GM12878 (cell line): Measurements from ENCODE around the gene KERA.

Experiments
- BACH1 ChIP-seq: fragments of 450-650 bp; IDR thresholded peaks from 2 replicates; pipeline ENCODE4 v1.6.1; 2017; ENCODE audit warnings: mild to moderate bottlenecking, borderline replicate concordance
- BHLHE40 ChIP-seq, 2 experiments: fragments of 450-650 bp in 1 of 2; IDR thresholded peaks; 2 replicates each; pipeline ENCODE4 v1.6.1; 2011 to 2017; ENCODE audit warnings: low read depth in 2 of 2, borderline replicate concordance in 1 of 2, improper control_type of control experiment in 1 of 2, low read length in 1 of 2, mild to moderate bottlenecking in 1 of 2
- EP300 ChIP-seq, 2 experiments: fragments of 150-350 bp in 1 of 2; IDR thresholded peaks; 2 replicates each; pipeline ENCODE4 v1.6.1; 2011 to 2012; ENCODE audit warnings: low read depth in 2 of 2, low read length in 2 of 2, borderline replicate concordance in 1 of 2, improper control_type of control experiment in 1 of 2, inconsistent platforms in 1 of 2; ENCODE audit not compliant: control insufficient read depth in 1 of 2
- NFYA ChIP-seq: IDR thresholded peaks from 2 replicates; pipeline ENCODE4 v1.6.1; 2011; ENCODE audit warnings: low read depth, mild to moderate bottlenecking, low read length, improper control_type of control experiment, borderline replicate concordance
- PAX8 ChIP-seq: fragments of 450-650 bp; IDR thresholded peaks from 2 replicates; pipeline ENCODE4 v1.6.1; 2017; ENCODE audit warnings: mild to moderate bottlenecking, moderate library complexity
- POLR2AphosphoS5 ChIP-seq: IDR thresholded peaks from 2 replicates; pipeline ENCODE4 v1.6.1; 2011; ENCODE audit warnings: mild to moderate bottlenecking, low read length, inconsistent platforms
- RFX5 ChIP-seq: IDR thresholded peaks from 2 replicates; pipeline ENCODE4 v1.6.1; 2011; ENCODE audit warnings: low read depth, low read length, improper control_type of control experiment
- TF ChIP-seq, protein P1 (sequence below): IDR thresholded peaks from 2 replicates; pipeline ENCODE4 v1.6.1; 2011; ENCODE audit warnings: borderline replicate concordance, low read depth, mild to moderate bottlenecking, moderate library complexity, low read length; ENCODE audit not compliant: insufficient read depth, poor library complexity, severe bottlenecking

DNA sequence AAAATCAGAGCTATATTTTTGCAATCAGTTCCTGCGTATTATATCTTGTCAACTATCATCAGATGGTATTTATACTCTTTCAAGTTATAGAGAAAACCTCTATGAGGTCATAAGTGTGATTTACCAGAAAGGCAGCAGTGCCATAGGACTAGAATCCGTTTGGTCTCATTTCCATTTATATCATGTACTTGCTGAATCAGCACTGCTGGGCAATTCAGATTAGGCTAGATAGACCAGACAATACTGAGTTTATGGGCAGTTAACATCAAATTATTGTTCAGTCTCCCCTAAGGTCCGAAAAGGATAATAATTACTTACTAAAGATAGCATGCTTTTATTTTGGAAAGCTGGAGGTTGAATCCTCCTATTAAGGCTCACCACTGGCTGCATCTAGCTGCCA lies 6.8 kb upstream of the KERA start:
- TF ChIP-seq, protein P1, sequence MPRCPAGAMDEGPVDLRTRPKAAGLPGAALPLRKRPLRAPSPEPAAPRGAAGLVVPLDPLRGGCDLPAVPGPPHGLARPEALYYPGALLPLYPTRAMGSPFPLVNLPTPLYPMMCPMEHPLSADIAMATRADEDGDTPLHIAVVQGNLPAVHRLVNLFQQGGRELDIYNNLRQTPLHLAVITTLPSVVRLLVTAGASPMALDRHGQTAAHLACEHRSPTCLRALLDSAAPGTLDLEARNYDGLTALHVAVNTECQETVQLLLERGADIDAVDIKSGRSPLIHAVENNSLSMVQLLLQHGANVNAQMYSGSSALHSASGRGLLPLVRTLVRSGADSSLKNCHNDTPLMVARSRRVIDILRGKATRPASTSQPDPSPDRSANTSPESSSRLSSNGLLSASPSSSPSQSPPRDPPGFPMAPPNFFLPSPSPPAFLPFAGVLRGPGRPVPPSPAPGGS: no peak
- TF ChIP-seq POLR2AphosphoS5 (no peak), NFYA (no peak), BACH1 (no peak), EP300 (IDR thresholded peaks at IDR 0.05; ENCODE audit: borderline replicate concordance in 1 of 2, control insufficient read depth in 1 of 2, low read depth in 2 of 2, low read length in 2 of 2) (no peak), RFX5 (no peak), PAX8 (no peak), BHLHE40 (IDR thresholded peaks at IDR 0.05; ENCODE audit: borderline replicate concordance in 1 of 2, low read depth in 2 of 2, low read length in 1 of 2) (no peak)
